Endothelial cell of umbilical vein (primary cell): Measurements from ENCODE around the gene RPL37A. TPM values are rescaled to one million over a fixed set of nuclear protein-coding genes. Genes with fewer than 3 reads are reported as not detected.
"Not testable (repeated sequence)": the region's sequence is repeated elsewhere in the genome, so short reads cannot be mapped to it uniquely, and the experiment has no call there.

Source experiments
- BruUV-seq: library from RNA; stranded (reverse); fragments of 400-500 nt; replicated peaks from 2 replicates; lab custom pipeline; 2021; lab: Mats Ljungman, UMichigan
- CTCF ChIA-PET: fragments of 300-600, 350-600 bp; sonication (Branson Sonifier 250); formaldehyde crosslinking; loops from one replicate; lab custom pipeline; 2021; ENCODE audit warnings: antibody characterized with exemption, inconsistent platforms; lab: Charles Lee
- POLR2A ChIA-PET: fragments of 300-600, 350-600 bp; sonication (Branson Sonifier 250); formaldehyde crosslinking; loops from one replicate; lab custom pipeline; 2021; ENCODE audit warnings: antibody characterized with exemption, inconsistent platforms; lab: Charles Lee
- DNase-seq: peaks from one replicate; pipeline ENCODE4 v3.0.0-alpha.2; 2011; ENCODE audit warnings: low read depth, low spot score
- FAIRE-seq: peaks from 2 replicates; lab custom pipeline; 2011; peaks lifted over from hg19 to GRCh38; lab: Jason Lieb, UNC
- H2AFZ ChIP-seq: 2 replicates; pipeline ENCODE4 v1.6.0; 2012; ENCODE audit warnings: low read depth, low read length, control low read depth, inconsistent platforms
- H3K27ac ChIP-seq: 2 replicates; pipeline ENCODE4 v1.5.1; 2011; ENCODE audit warnings: low read depth, mild to moderate bottlenecking, control low read depth, low read length, moderate library complexity; ENCODE audit not compliant: insufficient read depth
- H3K27me3 ChIP-seq, 2 experiments: 2 replicates each; pipeline versions ENCODE4 v1.6.0 to v1.6.1; 2011; ENCODE audit warnings: low read length in 2 of 2, mixed read lengths in 1 of 2; ENCODE audit not compliant: control insufficient read depth in 2 of 2, insufficient read depth in 2 of 2
- H3K36me3 ChIP-seq, 2 experiments: 2 replicates in 1 of 2; 3 replicates in 1 of 2; pipeline ENCODE4 v1.5.1; 2011; ENCODE audit warnings: low read length in 2 of 2, mild to moderate bottlenecking in 1 of 2, moderate library complexity in 1 of 2; ENCODE audit not compliant: control insufficient read depth in 2 of 2, insufficient read depth in 2 of 2; ENCODE audit errors: extremely low read depth in 1 of 2
- H3K4me1 ChIP-seq: 3 replicates; pipeline ENCODE4 v1.5.1; 2011; ENCODE audit warnings: mild to moderate bottlenecking, low read length; ENCODE audit not compliant: control insufficient read depth, insufficient read depth; ENCODE audit errors: extremely low read depth
- H3K4me2 ChIP-seq: 2 replicates; pipeline ENCODE4 v1.6.1; 2011; ENCODE audit warnings: low read length, control low read depth, mixed read lengths; ENCODE audit not compliant: insufficient read depth
- H3K4me3 ChIP-seq, 3 experiments: fragments of 200-600 bp in 1 of 3; sonication (generic), shearing (Covaris generic) in 1 of 3; replicated peaks in 1 of 3; 2 replicates each; pipeline ENCODE4 v1.5.1; 2011 to 2016; ENCODE audit warnings: control low read depth in 3 of 3, low read length in 3 of 3, mild to moderate bottlenecking in 2 of 3, inconsistent platforms in 1 of 3, low read depth in 1 of 3, moderate library complexity in 1 of 3; ENCODE audit not compliant: insufficient read depth in 1 of 3
- H3K79me2 ChIP-seq: 2 replicates; pipeline ENCODE4 v1.6.0; 2012; ENCODE audit warnings: low read length, inconsistent platforms; ENCODE audit not compliant: control insufficient read depth, insufficient read depth
- H3K9ac ChIP-seq: replicated peaks from 2 replicates; pipeline ENCODE3; 2011; ENCODE audit warnings: low read length, control low read depth; ENCODE audit not compliant: insufficient read depth; ENCODE audit errors: extremely low read depth
- H3K9me1 ChIP-seq: replicated peaks from 3 replicates; pipeline ENCODE4 v1.6.0; 2011; ENCODE audit warnings: mild to moderate bottlenecking, low read length; ENCODE audit not compliant: control insufficient read depth, insufficient read depth; ENCODE audit errors: extremely low read depth
- H3K9me3 ChIP-seq: replicated peaks from 2 replicates; pipeline ENCODE4 v1.5.1; 2012; ENCODE audit warnings: low read length, inconsistent platforms; ENCODE audit not compliant: control insufficient read depth, insufficient read depth
- H4K20me1 ChIP-seq: replicated peaks from 2 replicates; pipeline ENCODE3; 2011; ENCODE audit warnings: mild to moderate bottlenecking, low read length; ENCODE audit not compliant: control insufficient read depth, insufficient read depth; ENCODE audit errors: extremely low read depth
- EZH2 ChIP-seq: IDR thresholded peaks from 2 replicates; pipeline ENCODE4 v1.6.1; 2012; ENCODE audit warnings: borderline replicate concordance, low read depth, mild to moderate bottlenecking, moderate library complexity, low read length, inconsistent platforms; ENCODE audit not compliant: severe bottlenecking
- FOS ChIP-seq: IDR thresholded peaks from 2 replicates; pipeline ENCODE4 v1.6.1; 2011; ENCODE audit warnings: mild to moderate bottlenecking, low read length, moderate library complexity, borderline replicate concordance; ENCODE audit not compliant: insufficient read depth
- GATA2 ChIP-seq: IDR thresholded peaks from 2 replicates; pipeline ENCODE4 v1.7.0; 2011; ENCODE audit warnings: low read depth, mild to moderate bottlenecking, moderate library complexity, mixed read lengths, low read length; ENCODE audit not compliant: insufficient read length, insufficient read depth
- JUN ChIP-seq: IDR thresholded peaks from 2 replicates; pipeline ENCODE4 v1.6.1; 2011; ENCODE audit warnings: borderline replicate concordance, low read depth; ENCODE audit not compliant: insufficient read length, insufficient read depth
- MYC ChIP-seq: IDR thresholded peaks from one replicate; pipeline ENCODE4 v1.6.1; 2011; ENCODE audit warnings: mild to moderate bottlenecking, low read depth, low read length
- POLR2A ChIP-seq: IDR thresholded peaks from 2 replicates; pipeline ENCODE4 v1.6.1; 2012; ENCODE audit warnings: low read depth, mild to moderate bottlenecking, control low read depth, low read length
- POLR2AphosphoS5 ChIP-seq: IDR thresholded peaks from 2 replicates; pipeline ENCODE4 v1.6.1; 2012; ENCODE audit warnings: low read depth, mild to moderate bottlenecking, control low read depth, low read length, moderate library complexity; ENCODE audit not compliant: insufficient read depth
- dilution Hi-C: fragments of 300-500 bp; cut with MboI; formaldehyde crosslinking; loops from one replicate; pipeline ENCODE4 v1.15.0; 2019; ENCODE audit warnings: low sequenced_read_pairs; ENCODE audit not compliant: extremely low pct_ligation_motif_present
- intact Hi-C: fragments of 100-400 bp; cut with micrococcal nuclease; formaldehyde crosslinking; loops from one replicate; pipeline ENCODE4 v1.10.0; 2022
- polyA plus RNA-seq, 4 experiments: library from polyadenylated mRNA; depleted of rRNA in 3 of 4; stranded (reverse) in 3 of 4; unstranded in 1 of 4; fragments of >200 nt; gene quantifications; 2 replicates each; pipeline versions ENCODE4 v1.2.1 to v1.2.3, GENCODE V29; 2011 to 2012; ENCODE audit warnings: missing spikeins in 1 of 4
- total RNA-seq: library from RNA; stranded (reverse); gene quantifications from 2 replicates; pipeline ENCODE4 v1.2.3, GENCODE V29; 2021
- TF ChIP-seq, protein P1 (sequence below), 2 donors: IDR thresholded peaks; 1 replicate in 1 of 2; 2 replicates in 1 of 2; pipeline ENCODE4 v1.5.1; 2011; ENCODE audit warnings: low read length in 2 of 2, mild to moderate bottlenecking in 2 of 2, moderate library complexity in 2 of 2, control low read depth in 1 of 2, inconsistent platforms in 1 of 2, low read depth in 1 of 2; ENCODE audit not compliant: insufficient read depth in 1 of 2; ENCODE audit errors: extremely low read depth in 1 of 2
- TF ChIP-seq, protein P2 (sequence below): IDR thresholded peaks from 2 replicates; pipeline ENCODE4 v1.6.1; 2011; ENCODE audit not compliant: insufficient read depth, insufficient read length

The RPL37A gene
- total and polyA plus RNA-seq, 2 donors (not counting 3 experiments of a cell fraction or from before 2014, with no cell fraction given) = 1,889 to 2,628 TPM

DNA sequence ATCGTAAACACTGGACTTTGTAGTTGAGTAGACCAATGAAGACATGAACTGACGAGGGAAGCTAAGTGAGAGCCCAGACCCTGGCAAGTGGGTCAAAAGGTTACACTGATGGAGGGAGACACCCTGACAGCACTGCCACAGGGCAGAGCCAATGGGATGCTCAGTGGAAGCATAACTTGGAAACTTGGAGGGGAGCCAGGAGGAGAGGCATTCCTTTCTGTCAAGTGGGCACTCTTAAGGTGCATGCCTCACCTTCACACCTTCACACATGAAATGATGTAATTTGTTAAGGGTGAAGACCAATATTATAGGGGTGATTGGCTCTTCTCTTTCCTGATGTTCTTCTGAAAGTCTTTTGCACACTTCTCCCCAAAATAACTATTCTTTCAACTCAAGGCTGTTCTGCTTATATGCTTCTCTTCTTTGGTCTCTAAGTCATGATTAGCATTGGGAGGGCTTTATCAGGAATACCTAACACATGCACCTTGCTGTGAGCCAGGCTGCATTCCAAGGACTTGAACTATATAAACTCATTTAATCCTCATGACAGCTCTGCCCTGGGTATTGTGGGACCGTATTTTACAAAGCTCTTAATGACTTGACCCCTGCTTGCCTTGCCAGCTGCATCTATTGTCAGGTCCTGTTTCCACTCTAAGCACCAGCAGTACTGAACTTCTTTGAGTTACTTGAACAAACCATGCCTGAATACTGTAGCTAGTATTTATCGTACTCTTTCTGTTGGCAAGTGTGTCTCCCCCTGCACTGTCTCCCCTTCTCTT lies 19.0 kb downstream of the RPL37A start:
- H4K20me1 ChIP-seq = no peaks in the 10 kb centered on the region
- dilution Hi-C loops = no loop called here
- no peak overlapping the region for H3K9ac ChIP-seq
- DNase-seq (no peak), FAIRE-seq (no peak)
- intact Hi-C loops = loop anchor here (5.0 to 10.0 kb wide), 4 partner anchors 295 to 1237 kb away; no protein-coding TSS in a partner anchor
- no peaks in the 10 kb centered on the region for H3K9me3 ChIP-seq
- H3K27me3 ChIP-seq = no peaks in the 10 kb centered on the region
- no peak overlapping the region for H3K4me3 ChIP-seq
- H3K27ac ChIP-seq = no peak overlapping the region
- H3K36me3 ChIP-seq = no peaks in the 10 kb centered on the region
- POLR2A ChIA-PET = interaction anchor here (0.6 kb wide), 1 partner anchor 38 kb away, joined by 3 read pairs; no protein-coding TSS in a partner anchor
- CTCF ChIA-PET = interaction anchor here (0.7 to 13.2 kb wide), 11 partner anchors 15 to 1195 kb away, joined by 3 to 583 read pairs (median 4); partner anchors contain the start of gene IGFBP2
- BruUV-seq = no TSS peak
- no peaks in the 10 kb centered on the region for H3K4me1 ChIP-seq
- H2AFZ ChIP-seq = no peak overlapping the region
- no peaks in the 10 kb centered on the region for H3K79me2 ChIP-seq
- H3K9me1 ChIP-seq = no peaks in the 10 kb centered on the region
- no peak overlapping the region for H3K4me2 ChIP-seq
- TF ChIP-seq GATA2 = no peak
- TF ChIP-seq JUN = no peak
- no peak for TF ChIP-seq MYC
- TF ChIP-seq POLR2AphosphoS5 = no peak
- TF ChIP-seq, protein P1, sequence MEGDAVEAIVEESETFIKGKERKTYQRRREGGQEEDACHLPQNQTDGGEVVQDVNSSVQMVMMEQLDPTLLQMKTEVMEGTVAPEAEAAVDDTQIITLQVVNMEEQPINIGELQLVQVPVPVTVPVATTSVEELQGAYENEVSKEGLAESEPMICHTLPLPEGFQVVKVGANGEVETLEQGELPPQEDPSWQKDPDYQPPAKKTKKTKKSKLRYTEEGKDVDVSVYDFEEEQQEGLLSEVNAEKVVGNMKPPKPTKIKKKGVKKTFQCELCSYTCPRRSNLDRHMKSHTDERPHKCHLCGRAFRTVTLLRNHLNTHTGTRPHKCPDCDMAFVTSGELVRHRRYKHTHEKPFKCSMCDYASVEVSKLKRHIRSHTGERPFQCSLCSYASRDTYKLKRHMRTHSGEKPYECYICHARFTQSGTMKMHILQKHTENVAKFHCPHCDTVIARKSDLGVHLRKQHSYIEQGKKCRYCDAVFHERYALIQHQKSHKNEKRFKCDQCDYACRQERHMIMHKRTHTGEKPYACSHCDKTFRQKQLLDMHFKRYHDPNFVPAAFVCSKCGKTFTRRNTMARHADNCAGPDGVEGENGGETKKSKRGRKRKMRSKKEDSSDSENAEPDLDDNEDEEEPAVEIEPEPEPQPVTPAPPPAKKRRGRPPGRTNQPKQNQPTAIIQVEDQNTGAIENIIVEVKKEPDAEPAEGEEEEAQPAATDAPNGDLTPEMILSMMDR (IDR thresholded peaks at IDR 0.05; ENCODE audit: extremely low read depth in 1 of 2, insufficient read depth in 1 of 2, low read depth in 1 of 2, low read length in 2 of 2) = no peak
- TF ChIP-seq, protein P2, sequence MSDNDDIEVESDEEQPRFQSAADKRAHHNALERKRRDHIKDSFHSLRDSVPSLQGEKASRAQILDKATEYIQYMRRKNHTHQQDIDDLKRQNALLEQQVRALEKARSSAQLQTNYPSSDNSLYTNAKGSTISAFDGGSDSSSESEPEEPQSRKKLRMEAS = no peak
- TF ChIP-seq POLR2A = no peak
- no peak for TF ChIP-seq EZH2
- no peak for TF ChIP-seq FOS

DNA sequence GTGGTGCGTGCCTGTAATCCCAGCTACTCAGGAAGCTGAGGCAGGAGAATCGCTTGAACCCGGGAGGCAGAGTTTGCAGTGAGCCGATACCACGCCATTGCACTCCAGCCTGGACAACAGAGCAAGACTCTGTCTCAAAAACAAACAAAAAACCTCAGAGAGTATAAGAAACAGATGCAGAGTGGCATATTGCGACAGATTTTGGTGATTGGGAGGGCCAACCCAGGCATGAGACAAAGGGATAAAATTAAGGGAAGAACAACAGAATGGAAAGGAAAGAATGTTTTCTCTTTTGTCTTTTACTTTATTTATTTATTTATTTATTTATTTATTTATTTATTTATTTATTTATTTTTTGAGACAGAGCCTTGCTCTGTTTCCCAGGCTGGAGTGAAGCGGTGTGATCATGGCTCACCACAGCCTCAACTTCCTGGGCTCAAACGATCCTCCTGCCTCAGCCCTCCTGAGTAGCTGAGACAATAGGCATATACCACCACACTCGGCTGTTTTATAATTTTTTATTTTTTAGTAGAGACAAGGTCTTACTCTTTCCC lies 20.0 kb downstream of the RPL37A start:
- not testable (repeated sequence) for DNase-seq, FAIRE-seq

More for the DNA sequence above, 20.0 kb downstream of the RPL37A start:
- H3K79me2 ChIP-seq, H3K4me1 ChIP-seq, H4K20me1 ChIP-seq, H3K9me3 ChIP-seq, H3K27ac ChIP-seq, H3K4me2 ChIP-seq, POLR2A ChIA-PET, BruUV-seq, H3K4me3 ChIP-seq, H3K27me3 ChIP-seq, H3K36me3 ChIP-seq, H2AFZ ChIP-seq, H3K9ac ChIP-seq, H3K9me1 ChIP-seq, dilution Hi-C loops: not testable (repeated sequence)
- intact Hi-C loops = loop anchor here (1.0 to 10.0 kb wide), 8 partner anchors 17 to 1236 kb away; no protein-coding TSS in a partner anchor
- CTCF ChIA-PET = interaction anchor here (0.8 to 13.2 kb wide), 32 partner anchors 9 to 1194 kb away, joined by 3 to 583 read pairs (median 7); partner anchors contain the start of genes IGFBP2 and RPL37A
